A673 (cell line): ENCODE data around the gene OTOG.

ENCODE experiments used
- EZH2 ChIP-seq: fragments of 200-600 bp; sonication (generic); IDR thresholded peaks from 2 replicates; pipeline ENCODE4 v1.6.1; 2017; ENCODE audit warnings: borderline replicate concordance, low read depth, mild to moderate bottlenecking, mixed read lengths, antibody characterized with exemption, low read length; ENCODE audit not compliant: poor library complexity, severe bottlenecking
- TF ChIP-seq, protein P1 (sequence below): fragments of 300-800, 200-600 bp; sonication (generic); conservative IDR thresholded peaks from 2 replicates; pipeline ENCODE4 v1.5.1; 2017; ENCODE audit warnings: low read depth, mild to moderate bottlenecking, antibody characterized with exemption, low read length, moderate library complexity, mixed read lengths

GRCh38 chr11:17653611-17654010, 106.6 kb downstream of the OTOG start:
- TF ChIP-seq, protein P1, sequence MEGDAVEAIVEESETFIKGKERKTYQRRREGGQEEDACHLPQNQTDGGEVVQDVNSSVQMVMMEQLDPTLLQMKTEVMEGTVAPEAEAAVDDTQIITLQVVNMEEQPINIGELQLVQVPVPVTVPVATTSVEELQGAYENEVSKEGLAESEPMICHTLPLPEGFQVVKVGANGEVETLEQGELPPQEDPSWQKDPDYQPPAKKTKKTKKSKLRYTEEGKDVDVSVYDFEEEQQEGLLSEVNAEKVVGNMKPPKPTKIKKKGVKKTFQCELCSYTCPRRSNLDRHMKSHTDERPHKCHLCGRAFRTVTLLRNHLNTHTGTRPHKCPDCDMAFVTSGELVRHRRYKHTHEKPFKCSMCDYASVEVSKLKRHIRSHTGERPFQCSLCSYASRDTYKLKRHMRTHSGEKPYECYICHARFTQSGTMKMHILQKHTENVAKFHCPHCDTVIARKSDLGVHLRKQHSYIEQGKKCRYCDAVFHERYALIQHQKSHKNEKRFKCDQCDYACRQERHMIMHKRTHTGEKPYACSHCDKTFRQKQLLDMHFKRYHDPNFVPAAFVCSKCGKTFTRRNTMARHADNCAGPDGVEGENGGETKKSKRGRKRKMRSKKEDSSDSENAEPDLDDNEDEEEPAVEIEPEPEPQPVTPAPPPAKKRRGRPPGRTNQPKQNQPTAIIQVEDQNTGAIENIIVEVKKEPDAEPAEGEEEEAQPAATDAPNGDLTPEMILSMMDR: no peak
- no peak for TF ChIP-seq EZH2
